Endodermal cell (in vitro differentiated cells): ENCODE data around the gene PCDHA13. TPM values are rescaled to one million over a fixed set of nuclear protein-coding genes. Genes with fewer than 3 reads are reported as not detected.

Experiments used
- DNase-seq: peaks from one replicate; pipeline ENCODE4 v3.0.0-alpha.2; 2017
- H3K27ac ChIP-seq: 2 replicates; pipeline ENCODE4 v1.5.1; 2013; ENCODE audit warnings: mild to moderate bottlenecking, low read depth, low read length, moderate library complexity
- H3K27me3 ChIP-seq: 2 replicates; pipeline ENCODE4 v1.6.1; 2013; ENCODE audit warnings: mild to moderate bottlenecking, low read length, moderate library complexity; ENCODE audit not compliant: insufficient read depth, control insufficient read depth, poor library complexity, severe bottlenecking
- H3K36me3 ChIP-seq: 2 replicates; pipeline ENCODE4 v1.7.0; 2013; ENCODE audit warnings: mild to moderate bottlenecking, low read length, moderate library complexity; ENCODE audit not compliant: control insufficient read depth, insufficient read depth
- H3K4me1 ChIP-seq: one replicate; pipeline ENCODE4 v1.7.0; 2013; ENCODE audit warnings: low read length; ENCODE audit not compliant: control insufficient read depth, insufficient read depth
- H3K4me3 ChIP-seq: 2 replicates; pipeline ENCODE4 v1.5.1; 2013; ENCODE audit warnings: mild to moderate bottlenecking, low read length, moderate library complexity
- H3K9ac ChIP-seq: 2 replicates; pipeline ENCODE4 v1.6.1; 2013; ENCODE audit warnings: mild to moderate bottlenecking, low read length, moderate library complexity; ENCODE audit not compliant: poor library complexity, severe bottlenecking; ENCODE audit errors: extremely low read depth
- H3K9me3 ChIP-seq: 2 replicates; pipeline ENCODE4 v1.6.1; 2013; ENCODE audit warnings: mild to moderate bottlenecking, low read length, moderate library complexity; ENCODE audit not compliant: control insufficient read depth
- H3K27ac Mint-ChIP-seq: 2 replicates; pipeline ENCODE4 v1.8.0; 2020; ENCODE audit warnings: mixed read lengths
- H3K27me3 Mint-ChIP-seq: 2 replicates; pipeline ENCODE4 v1.8.0; 2021; ENCODE audit warnings: mild to moderate bottlenecking, mixed read lengths; ENCODE audit not compliant: insufficient read depth
- H3K36me3 Mint-ChIP-seq: 2 replicates; pipeline ENCODE4 v1.8.0; 2020; ENCODE audit warnings: low read depth, mixed read lengths
- H3K4me1 Mint-ChIP-seq: 2 replicates; pipeline ENCODE4 v1.8.0; 2020; ENCODE audit warnings: mixed read lengths
- H3K4me3 Mint-ChIP-seq: 2 replicates; pipeline ENCODE4 v1.8.0; 2020; ENCODE audit warnings: mild to moderate bottlenecking, moderate library complexity, mixed read lengths
- H3K9me3 Mint-ChIP-seq: 2 replicates; pipeline ENCODE4 v1.8.0; 2020; ENCODE audit warnings: mild to moderate bottlenecking, mixed read lengths
- WGBS, 2 experiments: methylation state at CpG; one replicate each; pipeline versions ENCODE4 v1.1.5 to v1.1.7; 2013; ENCODE audit warnings: missing lambda C conversion rate in 2 of 2, mixed read lengths in 1 of 2; ENCODE audit not compliant: insufficient coverage in 1 of 2, insufficient read length in 1 of 2; 5-methylcytosine and 5-hydroxymethylcytosine counted together
- total RNA-seq, 2 donors: library from RNA; stranded (reverse); fragmentation: NEBNext Ultra II Directional in 1 of 2; extraction: Animal tissue kit (Norgen Biotek cat#: 25700) in 1 of 2; gene quantifications; 2 replicates in 1 of 2; 3 replicates in 1 of 2; pipeline ENCODE4 v1.2.1, GENCODE V29; 2021
- TF ChIP-seq, protein P1 (sequence below): fragments of 200-600 bp; sonication (generic); conservative IDR thresholded peaks from 2 replicates; pipeline ENCODE4 v1.5.0; 2021; ENCODE audit warnings: antibody characterized with exemption, mild to moderate bottlenecking

PCDHA13 gene
- total RNA-seq, 2 donors from 2014 or later, result 1.2 to 3.8 TPM

DNA sequence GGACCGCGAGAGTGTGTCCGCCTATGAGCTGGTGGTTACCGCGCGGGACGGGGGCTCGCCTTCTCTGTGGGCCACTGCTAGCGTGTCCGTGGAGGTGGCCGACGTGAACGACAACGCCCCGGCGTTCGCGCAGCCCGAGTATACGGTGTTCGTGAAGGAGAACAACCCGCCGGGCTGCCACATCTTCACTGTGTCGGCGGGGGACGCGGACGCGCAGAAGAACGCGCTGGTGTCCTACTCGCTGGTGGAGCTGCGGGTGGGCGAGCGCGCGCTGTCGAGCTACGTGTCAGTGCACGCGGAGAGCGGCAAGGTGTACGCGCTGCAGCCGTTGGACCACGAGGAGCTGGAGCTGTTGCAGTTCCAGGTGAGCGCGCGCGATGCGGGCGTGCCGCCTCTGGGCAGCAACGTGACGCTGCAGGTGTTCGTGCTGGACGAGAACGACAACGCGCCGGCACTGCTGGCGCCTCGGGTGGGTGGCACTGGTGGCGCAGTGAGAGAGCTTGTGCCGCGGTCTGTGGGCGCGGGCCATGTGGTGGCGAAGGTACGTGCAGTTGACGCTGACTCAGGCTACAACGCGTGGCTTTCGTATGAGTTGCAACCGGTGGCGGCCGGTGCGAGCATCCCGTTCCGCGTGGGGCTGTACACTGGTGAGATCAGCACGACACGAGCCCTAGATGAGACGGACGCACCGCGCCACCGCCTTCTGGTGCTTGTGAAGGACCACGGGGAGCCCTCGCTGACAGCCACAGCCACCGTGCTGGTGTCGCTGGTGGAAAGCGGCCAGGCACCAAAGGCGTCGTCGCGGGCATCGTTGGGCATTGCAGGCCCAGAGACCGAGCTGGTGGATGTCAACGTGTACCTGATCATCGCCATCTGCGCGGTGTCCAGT is 46.1 kb upstream of the PCDHA13 start:
- H3K9me3 Mint-ChIP-seq, result peaks cover 10% of the 10 kb centered on the region
- DNase-seq, result no peak
- Histone ChIP-seq H3K36me3 (no peaks in the 10 kb centered on the region), H3K9me3 (no peaks in the 10 kb centered on the region), H3K4me1 (no peaks in the 10 kb centered on the region), H3K27me3 (no peaks in the 10 kb centered on the region), H3K9ac (no peak overlapping the region), H3K4me3 (no peak overlapping the region), H3K27ac (no peak overlapping the region)
- H3K36me3 Mint-ChIP-seq, result peaks cover 14% of the 10 kb centered on the region
- WGBS, 2 experiments, result 96 to 97% methylated on average over 75 to 103 of the region's 103 CpGs
- TF ChIP-seq, protein P1, sequence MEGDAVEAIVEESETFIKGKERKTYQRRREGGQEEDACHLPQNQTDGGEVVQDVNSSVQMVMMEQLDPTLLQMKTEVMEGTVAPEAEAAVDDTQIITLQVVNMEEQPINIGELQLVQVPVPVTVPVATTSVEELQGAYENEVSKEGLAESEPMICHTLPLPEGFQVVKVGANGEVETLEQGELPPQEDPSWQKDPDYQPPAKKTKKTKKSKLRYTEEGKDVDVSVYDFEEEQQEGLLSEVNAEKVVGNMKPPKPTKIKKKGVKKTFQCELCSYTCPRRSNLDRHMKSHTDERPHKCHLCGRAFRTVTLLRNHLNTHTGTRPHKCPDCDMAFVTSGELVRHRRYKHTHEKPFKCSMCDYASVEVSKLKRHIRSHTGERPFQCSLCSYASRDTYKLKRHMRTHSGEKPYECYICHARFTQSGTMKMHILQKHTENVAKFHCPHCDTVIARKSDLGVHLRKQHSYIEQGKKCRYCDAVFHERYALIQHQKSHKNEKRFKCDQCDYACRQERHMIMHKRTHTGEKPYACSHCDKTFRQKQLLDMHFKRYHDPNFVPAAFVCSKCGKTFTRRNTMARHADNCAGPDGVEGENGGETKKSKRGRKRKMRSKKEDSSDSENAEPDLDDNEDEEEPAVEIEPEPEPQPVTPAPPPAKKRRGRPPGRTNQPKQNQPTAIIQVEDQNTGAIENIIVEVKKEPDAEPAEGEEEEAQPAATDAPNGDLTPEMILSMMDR, result no peak
- no peak overlapping the region for H3K4me3 Mint-ChIP-seq
- peaks cover 8% of the 10 kb centered on the region for H3K4me1 Mint-ChIP-seq
- H3K27me3 Mint-ChIP-seq, result no peaks in the 10 kb centered on the region
- H3K27ac Mint-ChIP-seq, result no peak overlapping the region

DNA sequence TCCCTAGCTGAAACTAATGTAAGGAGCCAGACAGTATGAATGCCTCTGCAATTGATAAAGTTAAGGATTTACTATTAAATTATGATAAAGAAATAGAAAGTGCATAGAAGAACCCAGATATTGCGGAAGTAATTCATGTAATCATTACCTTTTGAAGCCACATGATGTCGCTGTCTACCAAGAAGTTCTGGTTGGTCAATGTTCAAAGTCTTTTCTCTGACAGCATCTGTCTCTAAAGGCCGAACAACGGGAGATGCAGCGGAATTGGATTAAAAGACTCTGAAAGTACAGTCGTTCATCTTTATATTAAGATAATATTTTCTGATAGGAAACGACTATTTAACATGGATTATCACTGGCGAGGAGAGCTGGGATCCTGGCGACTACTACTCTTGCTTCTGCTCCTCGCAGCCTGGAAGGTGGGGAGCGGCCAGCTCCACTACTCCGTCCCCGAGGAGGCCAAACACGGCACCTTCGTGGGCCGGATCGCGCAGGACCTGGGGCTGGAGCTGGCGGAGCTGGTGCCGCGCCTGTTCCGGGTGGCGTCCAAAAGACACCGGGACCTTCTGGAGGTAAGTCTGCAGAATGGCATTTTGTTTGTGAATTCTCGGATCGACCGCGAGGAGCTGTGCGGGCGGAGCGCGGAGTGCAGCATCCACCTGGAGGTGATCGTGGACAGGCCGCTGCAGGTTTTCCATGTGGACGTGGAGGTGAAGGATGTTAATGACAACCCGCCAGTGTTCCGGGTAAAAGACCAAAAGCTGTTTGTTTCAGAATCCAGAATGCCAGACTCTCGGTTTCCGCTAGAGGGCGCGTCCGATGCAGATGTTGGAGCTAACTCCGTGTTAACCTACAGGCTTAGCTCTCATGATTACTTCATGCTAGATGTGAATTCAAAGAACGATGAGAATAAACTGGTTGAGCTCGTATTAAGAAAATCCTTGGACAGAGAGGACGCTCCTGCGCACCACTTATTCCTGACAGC is 40.7 kb upstream of the PCDHA13 start, which contains the start of gene PCDHA8:
PCDHA8 (plus strand) TSS at position 210 of the 985 bp plus-strand sequence; CDS start at position 345, 135 bp downstream.
- no peaks in the 10 kb centered on the region for H3K27me3 ChIP-seq
- Mint-ChIP-seq H3K27me3 (no peaks in the 10 kb centered on the region), H3K27ac (no peak within 1 kb of the TSS), H3K4me1 (no peaks in the 10 kb centered on the region), H3K9me3 (peaks cover 11% of the 10 kb centered on the region), H3K4me3 (peak within 1 kb of the TSS; percentile 45), H3K36me3 (peaks cover 20% of the 10 kb centered on the region)
- no peaks in the 10 kb centered on the region for H3K9me3 ChIP-seq
- no peaks in the 10 kb centered on the region for H3K4me1 ChIP-seq
- peak within 1 kb of the TSS; percentile 2 for H3K4me3 ChIP-seq
- TF ChIP-seq, protein P1, result peak; percentile 76
- WGBS, 2 experiments, result 74 to 88% methylated on average over 32 to 47 of the region's 47 CpGs
- peak; percentile 86 for DNase-seq
- H3K27ac ChIP-seq, result no peak within 1 kb of the TSS
- no peak within 1 kb of the TSS for H3K9ac ChIP-seq
- H3K36me3 ChIP-seq, result no peaks in the 10 kb centered on the region
